Fibroblast of the aortic adventitia (primary cell): Measurements from ENCODE around the gene AOPEP. TPM values are rescaled to one million over a fixed set of nuclear protein-coding genes. Genes with fewer than 3 reads are reported as not detected.

Experiments
- DNase-seq: peaks from one replicate; pipeline ENCODE4 v3.0.0-alpha.2; 2010; ENCODE audit warnings: low read depth
- H3K4me3 ChIP-seq: 2 replicates; pipeline ENCODE4 v1.5.1; 2011; ENCODE audit warnings: low read depth, mild to moderate bottlenecking, control low read depth, low read length, moderate library complexity
- total RNA-seq: library from RNA; depleted of rRNA; stranded (reverse); fragments of >200 nt; gene quantifications from 2 replicates; pipeline ENCODE4 v1.2.3, GENCODE V29; 2012; ENCODE audit warnings: low replicate concordance
- TF ChIP-seq, protein P1 (sequence below): IDR thresholded peaks from 2 replicates; pipeline ENCODE4 v1.5.1; 2011; ENCODE audit warnings: mild to moderate bottlenecking, low read length, control low read depth, inconsistent platforms; ENCODE audit not compliant: insufficient read depth

Gene AOPEP
- total RNA-seq, 1 donor, result 39.7 TPM

DNA sequence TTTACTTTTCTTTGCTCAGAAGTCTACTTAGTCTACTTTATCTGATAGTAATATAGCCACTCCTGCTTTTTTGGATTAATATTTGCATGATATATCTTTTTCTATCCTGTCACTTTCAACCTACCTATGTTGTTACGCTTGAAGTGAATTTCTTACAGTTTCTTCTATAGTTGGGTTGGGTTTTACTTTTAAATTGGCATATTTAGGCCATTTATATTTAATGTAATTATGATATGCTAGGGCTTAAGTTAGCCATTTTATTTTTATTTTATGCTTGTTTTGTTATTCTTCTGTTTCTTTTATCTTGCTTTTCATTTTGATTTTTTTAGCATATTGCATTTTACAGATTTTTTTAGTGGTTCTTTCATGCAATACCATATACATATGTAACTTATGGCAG lies 164.7 kb downstream of the AOPEP start:
- TF ChIP-seq, protein P1, sequence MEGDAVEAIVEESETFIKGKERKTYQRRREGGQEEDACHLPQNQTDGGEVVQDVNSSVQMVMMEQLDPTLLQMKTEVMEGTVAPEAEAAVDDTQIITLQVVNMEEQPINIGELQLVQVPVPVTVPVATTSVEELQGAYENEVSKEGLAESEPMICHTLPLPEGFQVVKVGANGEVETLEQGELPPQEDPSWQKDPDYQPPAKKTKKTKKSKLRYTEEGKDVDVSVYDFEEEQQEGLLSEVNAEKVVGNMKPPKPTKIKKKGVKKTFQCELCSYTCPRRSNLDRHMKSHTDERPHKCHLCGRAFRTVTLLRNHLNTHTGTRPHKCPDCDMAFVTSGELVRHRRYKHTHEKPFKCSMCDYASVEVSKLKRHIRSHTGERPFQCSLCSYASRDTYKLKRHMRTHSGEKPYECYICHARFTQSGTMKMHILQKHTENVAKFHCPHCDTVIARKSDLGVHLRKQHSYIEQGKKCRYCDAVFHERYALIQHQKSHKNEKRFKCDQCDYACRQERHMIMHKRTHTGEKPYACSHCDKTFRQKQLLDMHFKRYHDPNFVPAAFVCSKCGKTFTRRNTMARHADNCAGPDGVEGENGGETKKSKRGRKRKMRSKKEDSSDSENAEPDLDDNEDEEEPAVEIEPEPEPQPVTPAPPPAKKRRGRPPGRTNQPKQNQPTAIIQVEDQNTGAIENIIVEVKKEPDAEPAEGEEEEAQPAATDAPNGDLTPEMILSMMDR, result no peak

DNA sequence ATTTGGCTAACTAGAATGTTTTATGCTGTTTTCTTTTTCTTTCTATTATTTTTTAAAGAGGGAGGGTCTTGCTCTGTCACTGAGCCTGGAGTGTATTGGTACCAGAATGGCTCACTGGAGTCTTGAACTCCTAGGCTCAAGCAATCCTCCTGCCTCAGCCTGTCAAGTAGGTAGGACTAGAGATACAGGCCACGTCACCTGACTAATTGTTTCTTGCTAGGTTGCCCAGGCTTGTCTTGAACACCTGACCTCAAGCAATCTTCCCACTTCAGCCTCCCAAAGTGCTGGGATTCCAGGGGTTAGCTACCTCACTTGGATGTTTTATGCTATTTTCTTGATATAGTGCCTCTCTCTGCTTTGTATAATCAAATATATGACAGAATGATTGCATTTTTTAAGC lies 166.2 kb downstream of the AOPEP start:
- TF ChIP-seq, protein P1, result no peak
- no peak overlapping the region for H3K4me3 ChIP-seq
- DNase-seq, result no peak

More for the DNA sequence above, 164.7 kb downstream of the AOPEP start:
- DNase-seq, result no peak
- no peak overlapping the region for H3K4me3 ChIP-seq

DNA sequence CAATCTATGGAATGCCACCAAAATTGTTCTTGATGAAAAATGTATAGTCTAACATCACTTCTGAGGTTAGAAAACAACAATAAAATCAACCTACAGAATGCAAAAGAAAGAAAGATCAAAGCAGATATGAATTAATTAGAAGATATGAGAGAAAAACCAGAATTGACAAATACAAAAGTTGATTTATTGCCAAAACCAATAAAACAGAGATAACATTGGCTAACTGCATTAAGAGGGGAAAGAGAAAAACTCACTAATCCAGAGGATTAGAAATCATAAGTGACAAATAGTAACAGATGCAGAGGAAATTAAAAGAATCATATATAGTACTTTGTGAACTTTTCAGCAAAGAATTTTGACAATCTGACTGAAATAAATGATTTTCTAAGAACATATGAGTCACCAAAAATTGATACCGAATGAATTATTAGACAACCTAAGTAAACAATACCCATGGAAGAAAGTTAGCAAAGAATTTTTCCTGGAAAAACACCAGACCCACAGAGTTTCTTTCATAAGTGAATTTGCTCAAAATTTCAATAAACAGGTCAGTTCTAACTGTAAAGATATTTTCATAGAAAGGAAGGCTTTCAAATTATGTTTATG lies 167.7 kb downstream of the AOPEP start:
- peak; percentile 78 for DNase-seq

DNA sequence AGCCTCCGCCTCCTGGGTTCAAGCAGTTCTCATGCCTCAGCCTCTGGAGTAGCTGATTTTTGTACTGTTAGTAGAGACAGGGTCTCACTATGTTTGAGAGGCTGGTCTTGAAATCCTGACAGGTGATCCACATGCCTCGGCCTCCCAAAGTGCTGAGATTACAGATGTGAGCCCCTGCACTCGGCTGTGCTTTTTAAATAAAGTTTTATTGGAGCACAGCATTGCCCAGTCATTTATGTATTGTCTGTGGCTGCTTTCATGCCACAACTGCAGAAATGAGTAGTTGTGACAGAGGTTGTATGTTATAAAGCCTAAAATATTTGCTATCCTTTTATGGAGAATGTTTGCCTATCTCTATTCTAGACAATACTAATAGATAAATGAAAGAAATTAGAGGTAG lies 169.2 kb downstream of the AOPEP start:
- TF ChIP-seq, protein P1, result no peak
- no peak overlapping the region for H3K4me3 ChIP-seq
- DNase-seq, result no peak

More for the DNA sequence above, 167.7 kb downstream of the AOPEP start:
- TF ChIP-seq, protein P1, result no peak
- H3K4me3 ChIP-seq, result no peak overlapping the region

DNA sequence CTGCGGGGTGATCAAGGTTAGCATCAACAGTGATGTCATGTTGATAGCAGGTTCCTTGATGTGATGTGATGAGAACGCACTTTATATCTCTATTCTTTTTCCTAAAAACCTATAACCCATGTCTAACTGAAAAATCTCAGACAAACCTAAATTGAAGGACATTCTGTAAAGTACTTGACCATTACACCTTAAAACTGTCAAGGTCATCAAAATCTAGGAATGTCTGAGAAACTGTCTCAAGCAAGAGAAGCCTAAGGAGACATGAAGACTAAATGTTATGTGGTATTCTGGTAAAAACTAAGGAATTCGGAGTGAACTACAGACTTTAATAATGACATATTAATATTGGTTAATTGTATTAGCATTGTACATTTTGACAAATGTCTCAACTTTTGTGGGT lies 170.0 kb downstream of the AOPEP start:
- TF ChIP-seq, protein P1, result no peak
- DNase-seq, result no peak
- no peak overlapping the region for H3K4me3 ChIP-seq

DNA sequence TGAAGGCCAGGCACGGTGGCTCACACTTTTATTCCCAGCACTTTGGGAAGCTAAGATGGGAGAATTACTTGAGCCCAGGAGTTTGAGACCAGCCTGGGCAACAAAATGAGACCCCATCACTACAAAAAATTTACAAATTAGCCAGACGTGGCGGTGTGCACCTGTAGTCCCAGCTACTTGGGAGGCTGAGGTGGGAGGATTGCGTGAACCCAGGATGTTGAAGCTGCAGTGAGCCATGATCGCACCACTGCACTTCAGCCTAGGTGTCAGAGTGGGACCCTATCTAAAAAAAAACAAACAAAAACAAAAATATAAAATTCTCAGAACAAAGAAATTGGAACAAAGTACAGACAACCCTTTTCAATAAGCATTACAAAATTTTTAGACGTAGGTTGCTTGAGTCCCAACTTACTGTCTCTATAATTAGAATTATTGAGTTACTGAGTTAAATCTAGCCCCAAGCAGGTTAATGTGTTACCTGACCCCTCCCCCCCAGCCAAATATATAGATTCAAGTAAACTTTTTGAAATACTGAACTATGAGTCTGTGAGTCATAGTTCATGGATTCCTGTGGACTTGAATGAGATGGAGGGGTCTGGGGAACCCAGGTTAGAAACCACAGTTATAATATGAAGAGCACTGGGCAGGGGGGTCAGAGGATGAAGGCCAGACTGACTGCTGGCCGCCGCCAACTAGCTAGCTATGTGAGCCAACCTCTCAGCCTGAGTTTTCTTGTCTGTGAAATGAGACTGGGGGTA lies 173.1 kb downstream of the AOPEP start:
- H3K4me3 ChIP-seq, result no peak overlapping the region
- DNase-seq, result no peak
- TF ChIP-seq, protein P1, result no peak
